Activated T-cell treated with anti-CD3 and anti-CD28 coated beads, Interleukin-2, amount 50 U/mL, for 72 hours (primary cell): ENCODE measurements around the gene USP47. TPM values are rescaled to one million over a fixed set of nuclear protein-coding genes. Genes with fewer than 3 reads are reported as not detected.

ENCODE experiments used
- ATAC-seq, 2 donors: fragments of 150-1000 bp; cut with Tn5 transposase; replicated peaks in 1 of 2; 2 replicates each; pipeline ENCODE4 v1.10.0; 2021; ENCODE audit warnings: moderate library complexity in 2 of 2, mild to moderate bottlenecking in 1 of 2
- DNase-seq, 2 donors: peaks; one replicate each; pipeline ENCODE4 v3.0.0; 2021 to 2022; ENCODE audit warnings: mixed read lengths in 1 of 2
- H3K27ac Mint-ChIP-seq: one replicate; pipeline ENCODE4 v1.8.0; 2022; ENCODE audit warnings: mild to moderate bottlenecking, moderate library complexity, mixed read lengths
- H3K27me3 Mint-ChIP-seq: one replicate; pipeline ENCODE4 v1.8.0; 2022; ENCODE audit warnings: low read depth, mixed read lengths
- H3K36me3 Mint-ChIP-seq, 2 donors: one replicate each; pipeline ENCODE4 v1.8.0; 2022; ENCODE audit warnings: mixed read lengths in 2 of 2, mild to moderate bottlenecking in 1 of 2; ENCODE audit not compliant: insufficient read depth in 2 of 2
- H3K4me1 Mint-ChIP-seq: one replicate; pipeline ENCODE4 v1.8.0; 2022; ENCODE audit warnings: low read depth, mixed read lengths
- H3K4me3 Mint-ChIP-seq, 2 donors: one replicate each; pipeline ENCODE4 v1.8.0; 2022; ENCODE audit warnings: mild to moderate bottlenecking in 2 of 2, mixed read lengths in 2 of 2, moderate library complexity in 2 of 2
- H3K9me3 Mint-ChIP-seq, 2 donors: one replicate each; pipeline ENCODE4 v1.8.0; 2022; ENCODE audit warnings: mixed read lengths in 2 of 2
- total RNA-seq, 2 donors: library from RNA; stranded (reverse); gene quantifications; one replicate each; pipeline ENCODE4 v1.2.3, GENCODE V29; 2022

The USP47 gene
- total RNA-seq, 2 donors from 2014 or later, result 75.8 to 85.6 TPM

DNA sequence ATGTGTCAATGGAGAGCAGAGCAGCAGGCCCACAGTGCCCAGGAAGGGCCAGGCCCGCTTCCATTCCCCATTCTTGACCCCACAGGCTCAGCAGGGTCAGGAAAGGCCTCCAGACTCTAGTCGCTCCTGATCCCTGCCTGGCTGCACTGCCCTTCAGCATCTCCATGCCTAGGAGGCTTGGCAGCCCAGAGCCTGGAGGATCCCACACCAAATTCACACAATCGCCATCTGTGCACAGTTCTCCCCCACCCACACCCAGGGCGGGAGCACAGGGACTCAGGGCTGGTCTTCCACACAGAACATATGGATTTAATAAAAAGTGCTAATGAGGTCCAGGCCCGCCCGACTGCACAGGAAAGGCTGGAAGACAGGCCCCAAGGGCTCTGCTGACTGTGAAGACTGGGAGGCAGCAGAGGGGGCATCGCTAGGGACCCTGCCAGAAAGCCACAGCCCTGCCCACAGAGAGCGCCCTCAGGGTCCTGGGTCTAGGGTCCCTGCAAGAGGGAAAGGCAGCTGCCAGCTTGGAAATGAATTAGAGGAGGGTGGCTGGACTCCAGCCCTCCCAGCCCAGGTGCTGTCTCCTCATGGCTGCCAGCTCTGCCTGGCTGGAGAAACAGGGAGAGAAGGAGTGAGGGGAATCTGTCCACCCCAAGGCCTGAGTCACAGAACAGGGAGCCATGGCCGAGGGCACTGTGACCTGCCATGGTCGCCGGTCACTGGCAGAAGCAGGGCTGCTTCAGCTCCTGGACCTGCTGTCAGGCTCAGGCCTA lies 126.9 kb downstream of the USP47 start:
- DNase-seq (no peak), ATAC-seq (peak in 1 of 2 donors; percentile 1)
- no peaks in the 10 kb centered on the region for H3K36me3 Mint-ChIP-seq
- peaks cover 4% of the 10 kb centered on the region for H3K4me1 Mint-ChIP-seq
- H3K27ac Mint-ChIP-seq, result peak overlapping the region; percentile 54
- no peaks in the 10 kb centered on the region for H3K9me3 Mint-ChIP-seq
- no peaks in the 10 kb centered on the region for H3K27me3 Mint-ChIP-seq
- no peak overlapping the region for H3K4me3 Mint-ChIP-seq

DNA sequence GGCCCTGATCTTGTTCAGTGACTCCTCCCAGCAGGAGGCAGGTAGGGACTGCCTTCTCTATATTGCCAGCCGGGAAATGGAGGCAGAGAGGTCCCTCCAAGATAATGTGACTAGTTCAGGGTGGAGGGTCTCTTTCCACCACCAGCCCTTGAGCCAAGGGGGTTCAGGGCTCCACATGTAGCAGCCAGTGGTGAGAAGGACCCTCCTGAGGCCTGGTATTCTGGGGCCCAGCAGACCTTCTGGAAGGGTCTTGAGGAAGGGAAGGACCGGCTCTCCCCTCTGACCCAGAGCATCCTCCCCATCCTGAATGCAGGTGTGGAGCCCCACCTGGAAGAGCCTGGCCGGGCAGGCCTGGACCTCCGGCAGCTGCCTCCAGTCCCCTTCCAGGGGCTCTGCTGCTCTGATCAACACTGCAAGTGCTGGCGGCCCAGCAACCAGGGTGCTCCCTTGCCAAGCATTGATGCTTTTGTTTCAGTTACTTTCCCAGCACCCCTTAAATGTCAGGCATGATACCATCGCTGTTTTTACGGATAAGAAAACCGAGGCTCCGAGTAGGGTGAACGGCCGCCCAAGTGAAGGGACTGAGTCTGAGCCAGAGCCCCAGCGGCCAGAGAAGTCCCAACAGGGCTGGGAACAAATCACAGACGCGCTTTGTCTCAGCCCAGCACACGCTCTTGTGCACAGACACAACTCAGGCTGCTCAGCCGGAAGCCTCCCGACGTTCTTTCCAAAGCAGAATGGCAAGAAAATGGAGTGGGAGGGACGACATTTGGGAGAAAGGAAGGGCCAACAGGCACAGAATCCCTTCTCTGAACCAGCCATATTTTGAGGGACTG lies 127.8 kb downstream of the USP47 start:
- no peak overlapping the region for H3K27ac Mint-ChIP-seq
- H3K4me1 Mint-ChIP-seq, result peaks cover 4% of the 10 kb centered on the region
- H3K4me3 Mint-ChIP-seq, result no peak overlapping the region
- H3K36me3 Mint-ChIP-seq, result no peaks in the 10 kb centered on the region
- H3K9me3 Mint-ChIP-seq, result no peaks in the 10 kb centered on the region
- DNase-seq (no peak), ATAC-seq (no peak)
- H3K27me3 Mint-ChIP-seq, result no peaks in the 10 kb centered on the region

DNA sequence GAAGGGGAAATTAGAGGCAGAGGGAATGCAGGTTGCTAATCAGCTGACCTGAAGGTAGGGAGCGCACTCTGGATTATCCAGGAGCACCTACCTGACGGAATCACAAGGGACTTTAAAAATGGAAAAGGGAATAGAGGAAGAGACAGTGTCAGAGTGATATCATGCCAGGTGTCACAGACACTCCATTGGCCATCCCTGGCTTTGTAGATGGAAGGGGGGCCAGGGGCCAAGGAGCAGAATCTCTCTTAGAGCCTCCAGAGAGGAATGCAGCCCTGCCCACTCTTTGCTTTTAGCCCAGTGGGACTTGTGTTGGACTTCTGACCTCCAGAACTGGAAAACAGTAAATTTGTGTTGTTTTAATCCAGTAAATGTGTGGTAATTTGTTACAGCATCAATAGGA lies 128.8 kb downstream of the USP47 start:
- Mint-ChIP-seq H3K9me3 (no peaks in the 10 kb centered on the region), H3K27ac (no peak overlapping the region), H3K36me3 (no peaks in the 10 kb centered on the region), H3K4me1 (peaks cover 4% of the 10 kb centered on the region), H3K4me3 (no peak overlapping the region), H3K27me3 (no peaks in the 10 kb centered on the region)
- ATAC-seq, result no peak
- no peak for DNase-seq

DNA sequence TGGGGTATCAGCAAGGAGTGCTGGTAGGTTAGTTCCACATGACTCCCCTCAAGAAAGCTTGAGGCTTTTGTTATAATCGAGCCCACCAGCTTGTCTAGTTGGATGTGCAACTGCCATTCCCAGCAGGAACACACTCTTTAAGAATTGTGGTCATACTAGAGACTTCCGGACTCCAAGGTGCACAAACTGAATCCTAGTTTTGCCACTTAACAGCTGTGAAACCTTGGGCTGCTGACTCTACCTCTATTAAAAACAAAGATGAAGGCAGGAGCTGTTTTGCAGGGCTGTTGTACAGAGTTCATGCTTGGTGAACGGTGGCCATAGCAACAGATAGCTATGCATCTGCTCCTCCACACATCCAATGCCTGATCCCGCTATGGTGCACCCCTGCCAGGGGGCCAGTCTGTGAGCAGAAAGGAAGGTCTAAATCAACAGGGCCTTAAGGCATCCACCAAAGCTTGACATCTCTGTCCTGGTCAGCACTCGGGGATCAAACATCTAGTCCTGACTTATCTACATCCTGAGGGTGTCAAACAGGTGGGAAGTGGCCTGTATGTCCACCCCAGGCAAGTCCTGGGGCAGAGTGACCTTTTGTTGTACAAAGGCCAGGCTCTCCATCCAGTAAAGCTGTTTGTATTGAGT lies 130.3 kb downstream of the USP47 start:
- Mint-ChIP-seq H3K4me3 (no peak overlapping the region), H3K27ac (no peak overlapping the region), H3K27me3 (no peaks in the 10 kb centered on the region), H3K9me3 (no peaks in the 10 kb centered on the region), H3K36me3 (no peaks in the 10 kb centered on the region), H3K4me1 (peaks cover 1% of the 10 kb centered on the region)
- DNase-seq (no peak), ATAC-seq (no peak)

DNA sequence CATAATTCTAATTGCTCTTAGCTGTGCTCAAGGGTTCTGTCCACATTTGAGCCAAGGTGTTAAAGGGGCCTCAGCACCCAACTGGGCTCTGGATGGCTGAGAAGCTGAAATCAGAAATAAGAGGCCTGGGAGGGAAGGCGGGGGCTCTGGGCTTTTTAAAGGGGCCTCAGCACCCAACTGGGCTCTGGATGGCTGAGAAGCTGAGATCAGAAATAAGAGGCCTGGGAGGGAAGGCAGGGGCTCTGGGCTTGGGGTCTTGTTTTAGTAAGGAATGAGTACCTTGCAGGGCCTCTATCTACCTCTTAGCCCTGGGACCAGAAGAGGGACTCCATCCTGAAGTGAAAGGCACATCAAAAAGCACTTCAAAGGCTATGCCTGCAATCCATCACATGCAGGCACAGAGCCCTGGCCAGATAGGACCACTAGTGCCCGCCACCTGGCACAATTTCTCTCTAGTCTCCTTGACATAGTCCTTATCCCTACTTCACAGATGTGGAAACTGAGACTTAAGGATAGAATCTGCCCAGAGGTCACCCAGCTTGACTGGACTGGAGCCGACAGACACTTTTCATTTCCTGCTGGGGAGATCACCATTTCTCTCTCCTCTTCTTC lies 131.1 kb downstream of the USP47 start:
- Mint-ChIP-seq H3K9me3 (no peaks in the 10 kb centered on the region), H3K36me3 (no peaks in the 10 kb centered on the region), H3K27me3 (no peaks in the 10 kb centered on the region), H3K4me1 (no peaks in the 10 kb centered on the region), H3K4me3 (no peak overlapping the region), H3K27ac (no peak overlapping the region)
- no peak for ATAC-seq
- DNase-seq, result no peak

DNA sequence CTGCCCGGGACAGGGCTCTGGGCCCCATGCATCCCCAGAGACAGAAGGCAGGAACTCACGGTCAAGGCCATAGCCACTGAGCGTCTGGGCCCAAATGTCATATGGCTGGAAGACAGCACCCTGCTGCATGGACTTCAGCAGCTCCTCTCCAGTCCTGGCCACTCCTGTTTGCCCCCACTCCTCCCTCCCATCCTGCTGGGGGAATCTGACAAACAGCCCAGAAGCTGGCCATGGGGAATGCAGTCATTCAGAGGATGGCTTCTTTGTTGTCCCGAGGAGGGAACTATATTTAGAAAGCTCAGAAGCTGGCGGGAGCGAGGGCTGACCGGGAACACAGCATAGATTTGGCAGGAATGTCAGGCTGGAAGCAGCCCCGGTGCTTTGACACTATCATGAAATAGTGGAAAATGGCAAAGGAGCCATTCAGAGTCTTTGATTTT lies 131.6 kb downstream of the USP47 start:
- H3K9me3 Mint-ChIP-seq, result no peaks in the 10 kb centered on the region
- H3K4me1 Mint-ChIP-seq, result no peaks in the 10 kb centered on the region
- no peaks in the 10 kb centered on the region for H3K27me3 Mint-ChIP-seq
- no peaks in the 10 kb centered on the region for H3K36me3 Mint-ChIP-seq
- H3K27ac Mint-ChIP-seq, result no peak overlapping the region
- H3K4me3 Mint-ChIP-seq, result no peak overlapping the region
- DNase-seq (no peak), ATAC-seq (no peak)

DNA sequence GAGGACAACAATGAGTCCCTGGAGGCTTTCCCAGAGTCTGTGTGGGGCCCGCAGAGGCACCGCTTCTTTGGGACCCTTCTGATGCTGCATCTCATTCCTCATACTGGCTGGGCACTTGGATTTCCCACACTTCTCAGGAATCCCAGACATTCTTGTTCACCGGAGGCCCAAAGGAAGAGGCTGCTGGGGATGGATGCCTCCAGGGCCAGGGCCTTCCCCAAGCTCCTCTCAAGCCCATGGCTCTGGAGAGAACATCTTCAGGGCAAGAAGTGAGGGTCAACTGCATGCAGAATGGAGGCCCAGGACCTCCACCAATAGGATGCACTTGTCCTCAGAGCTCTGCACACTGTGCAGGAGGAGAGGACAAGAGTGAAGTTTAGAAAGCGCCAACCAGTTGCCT lies 132.1 kb downstream of the USP47 start:
- Mint-ChIP-seq H3K27ac (no peak overlapping the region), H3K4me3 (no peak overlapping the region), H3K9me3 (no peaks in the 10 kb centered on the region), H3K27me3 (no peaks in the 10 kb centered on the region), H3K4me1 (no peaks in the 10 kb centered on the region), H3K36me3 (no peaks in the 10 kb centered on the region)
- DNase-seq (no peak), ATAC-seq (no peak)

DNA sequence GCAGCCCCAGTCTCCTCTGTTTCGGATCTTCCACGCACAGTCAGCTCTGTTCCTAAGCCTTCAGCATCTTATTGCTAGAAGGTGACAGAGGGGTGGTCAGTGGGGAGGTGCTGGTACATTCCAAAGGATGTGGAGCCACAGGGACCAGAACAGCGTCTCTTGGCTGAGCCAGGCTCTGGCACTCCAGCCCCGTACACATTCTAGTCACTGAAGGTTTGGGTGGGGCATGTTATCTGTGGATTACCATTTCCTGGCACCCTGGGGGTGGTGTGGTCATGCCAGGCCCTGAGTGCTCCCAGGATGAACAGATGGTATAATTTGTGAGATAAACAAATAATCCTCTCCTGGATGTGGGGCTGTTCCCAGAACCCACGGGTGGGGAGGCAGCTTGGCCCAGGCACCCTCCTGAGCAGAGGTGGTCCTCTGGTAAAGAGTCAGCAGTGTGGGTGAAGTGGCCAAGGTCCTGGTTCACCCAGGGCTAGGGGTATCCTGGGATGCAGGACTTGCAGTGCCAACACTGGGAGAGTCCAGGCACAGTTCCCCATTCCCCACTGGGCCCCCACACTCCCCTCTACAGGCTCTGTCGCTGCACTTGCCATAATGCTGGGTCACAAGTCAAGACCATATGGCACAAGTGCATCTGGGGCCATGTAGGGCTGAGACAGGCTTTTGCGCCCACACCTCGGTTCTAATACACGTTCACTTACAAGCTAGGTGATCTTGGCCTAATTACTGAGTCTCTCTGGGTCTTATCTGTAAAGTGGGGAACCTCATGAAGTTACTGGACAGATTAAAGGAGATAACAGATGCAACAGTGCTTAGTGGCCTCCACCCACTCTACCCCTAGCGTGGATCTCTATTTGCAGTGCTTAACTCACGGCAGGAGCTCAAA lies 133.7 kb downstream of the USP47 start:
- no peaks in the 10 kb centered on the region for H3K36me3 Mint-ChIP-seq
- H3K4me1 Mint-ChIP-seq, result no peaks in the 10 kb centered on the region
- peak in 1 of 2 donors; percentile 17 for ATAC-seq
- no peak for DNase-seq
- no peaks in the 10 kb centered on the region for H3K27me3 Mint-ChIP-seq
- no peak overlapping the region for H3K4me3 Mint-ChIP-seq
- no peaks in the 10 kb centered on the region for H3K9me3 Mint-ChIP-seq
- H3K27ac Mint-ChIP-seq, result no peak overlapping the region

DNA sequence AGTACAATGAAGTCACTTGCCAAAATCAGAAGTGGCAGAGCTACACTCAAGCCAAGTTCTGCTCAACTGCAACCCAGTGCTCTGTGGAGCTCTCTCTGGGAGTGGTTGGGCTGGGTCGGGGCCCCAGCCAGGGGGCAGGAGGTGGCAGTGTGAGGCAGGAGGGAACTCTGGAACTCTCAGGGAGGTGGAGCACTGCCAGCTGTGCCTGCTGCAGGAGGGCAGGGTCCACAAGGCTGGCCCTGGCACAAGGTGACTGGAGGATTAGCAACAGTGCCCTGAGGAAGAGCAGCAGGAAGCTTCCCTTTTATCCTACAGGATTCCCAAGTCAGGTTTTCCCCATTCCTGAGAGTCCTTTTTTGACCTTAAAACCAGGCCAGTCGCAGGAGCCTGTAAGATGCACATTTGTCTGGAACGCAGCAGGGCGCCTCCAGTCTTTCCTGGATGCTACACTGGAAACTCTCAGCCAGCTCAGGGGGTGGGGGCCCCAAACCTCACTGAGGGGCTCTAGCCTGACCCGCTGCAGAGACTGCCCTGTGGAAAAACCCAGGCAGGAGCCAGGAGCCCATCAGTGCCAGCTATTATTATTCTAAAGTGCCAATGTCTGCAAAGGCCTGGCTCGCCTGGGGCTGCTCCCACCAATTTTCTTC lies 134.8 kb downstream of the USP47 start:
- Mint-ChIP-seq H3K4me3 (no peak overlapping the region), H3K27me3 (no peaks in the 10 kb centered on the region), H3K27ac (no peak overlapping the region), H3K36me3 (no peaks in the 10 kb centered on the region), H3K4me1 (no peaks in the 10 kb centered on the region), H3K9me3 (no peaks in the 10 kb centered on the region)
- DNase-seq (no peak), ATAC-seq (no peak)

DNA sequence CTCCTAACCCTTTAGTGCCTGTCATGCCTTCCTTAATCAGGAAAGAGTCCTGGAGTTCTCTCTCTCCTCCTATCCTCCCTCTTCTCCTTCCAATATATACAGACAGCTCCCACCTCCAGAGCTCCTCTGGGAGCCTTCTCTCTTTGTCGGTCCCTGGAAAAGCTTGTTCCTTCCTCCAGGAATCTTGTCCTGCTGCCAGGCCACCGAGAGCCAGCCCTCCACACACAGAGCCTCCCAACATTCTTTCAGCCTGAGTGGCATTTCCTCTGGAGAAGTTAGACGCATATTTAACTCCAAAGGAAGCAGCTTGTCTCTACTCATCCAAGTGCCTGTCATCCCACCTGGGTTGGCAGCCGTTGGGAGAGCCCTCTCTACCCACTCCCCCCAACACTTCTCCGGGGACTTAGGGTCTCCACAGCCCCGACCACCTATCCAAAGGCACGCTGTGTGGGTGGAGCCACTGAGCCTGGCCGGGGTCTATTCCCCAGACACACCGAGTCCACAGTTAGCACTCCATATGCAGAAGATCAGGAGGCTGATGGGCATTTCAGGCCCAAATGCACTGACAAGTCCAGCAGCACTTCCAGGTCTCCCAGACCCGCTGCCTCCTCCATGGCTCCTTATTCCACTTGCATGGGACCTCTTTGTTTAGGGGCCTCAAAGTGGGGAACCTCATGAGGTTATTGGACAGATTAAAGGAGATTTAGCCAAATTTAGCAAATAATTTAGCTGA lies 135.6 kb downstream of the USP47 start:
- no peaks in the 10 kb centered on the region for H3K27me3 Mint-ChIP-seq
- no peaks in the 10 kb centered on the region for H3K36me3 Mint-ChIP-seq
- H3K4me3 Mint-ChIP-seq, result no peak overlapping the region
- H3K4me1 Mint-ChIP-seq, result no peaks in the 10 kb centered on the region
- no peaks in the 10 kb centered on the region for H3K9me3 Mint-ChIP-seq
- no peak overlapping the region for H3K27ac Mint-ChIP-seq
- DNase-seq, result no peak
- no peak for ATAC-seq

DNA sequence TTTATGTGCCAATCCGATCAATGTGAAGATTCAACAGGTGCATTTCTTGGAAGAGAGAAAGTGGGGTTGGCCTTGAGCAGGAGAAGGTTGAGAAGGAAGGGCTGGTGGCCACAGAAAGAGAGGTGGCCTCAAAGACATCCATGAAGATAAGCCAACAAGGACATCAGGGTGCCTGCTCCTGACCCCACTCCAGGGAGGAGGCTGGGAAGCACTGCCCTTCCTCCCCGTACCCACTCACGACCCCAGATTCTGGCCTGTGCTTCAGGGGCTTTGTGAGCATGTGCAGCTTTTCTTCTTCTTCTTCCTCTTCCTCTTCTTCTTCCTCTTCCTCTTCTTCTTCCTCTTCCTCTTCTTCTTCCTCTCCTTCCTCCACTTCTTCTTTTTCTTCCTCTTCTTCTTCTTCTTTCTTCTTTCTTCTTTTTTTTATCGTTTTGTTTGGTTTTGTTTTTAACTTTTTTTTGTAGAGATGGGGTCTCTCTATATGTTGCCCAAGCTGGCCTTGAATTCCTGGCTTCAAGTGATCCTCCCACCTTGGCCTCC lies 136.4 kb downstream of the USP47 start:
- Mint-ChIP-seq H3K4me1 (no peaks in the 10 kb centered on the region), H3K27me3 (no peaks in the 10 kb centered on the region), H3K9me3 (no peaks in the 10 kb centered on the region), H3K27ac (no peak overlapping the region), H3K4me3 (no peak overlapping the region), H3K36me3 (no peaks in the 10 kb centered on the region)
- no peak for ATAC-seq
- no peak for DNase-seq
